CD4-positive, alpha-beta T cell (primary cell): ENCODE measurements around the gene TCIRG1. TPM values are rescaled to one million over a fixed set of nuclear protein-coding genes. Genes with fewer than 3 reads are reported as not detected.
A peak's percentile ranks its signal among the peaks of the same experiment; 100 is the strongest.

ENCODE experiments used
- ATAC-seq: fragments of 200-7000 bp; cut with Tn5 transposase; one replicate; pipeline ENCODE4 v1.10.0; 2022; ENCODE audit warnings: mild to moderate bottlenecking; ENCODE audit not compliant: poor library complexity
- CTCF ChIA-PET: fragments of 350-600 bp; sonication (Branson Sonifier 250); formaldehyde crosslinking; loops from one replicate; lab custom pipeline; 2021; ENCODE audit warnings: antibody characterized with exemption, inconsistent platforms; lab: Charles Lee
- POLR2A ChIA-PET: fragments of 350-600 bp; sonication (Branson Sonifier 250); formaldehyde crosslinking; loops from one replicate; lab custom pipeline; 2021; ENCODE audit warnings: antibody characterized with exemption, inconsistent platforms; lab: Charles Lee
- DNase-seq, 14 experiments: peaks; one replicate each; pipeline ENCODE4 v3.0.0-alpha.2; 2013 to 2020; ENCODE audit warnings: mixed read lengths in 2 of 14
- H3K27ac ChIP-seq, 2 donors: one replicate each; pipeline versions ENCODE4 v1.5.1 to v1.7.0; 2013; ENCODE audit warnings: low read length in 2 of 2, low read depth in 1 of 2, mild to moderate bottlenecking in 1 of 2
- H3K27me3 ChIP-seq, 2 experiments: 1 replicate in 1 of 2; 2 replicates in 1 of 2; pipeline versions ENCODE4 v1.6.1 to v1.7.0; 2013; ENCODE audit warnings: low read length in 2 of 2, control low read depth in 1 of 2, mild to moderate bottlenecking in 1 of 2, moderate library complexity in 1 of 2; ENCODE audit not compliant: insufficient read depth in 2 of 2, control insufficient read depth in 1 of 2
- H3K36me3 ChIP-seq: one replicate; pipeline ENCODE4 v1.6.1; 2013; ENCODE audit warnings: low read length, control low read depth; ENCODE audit not compliant: insufficient read depth
- H3K4me1 ChIP-seq: one replicate; pipeline ENCODE4 v1.6.1; 2013; ENCODE audit warnings: low read length, control low read depth; ENCODE audit not compliant: insufficient read depth
- H3K4me3 ChIP-seq: one replicate; pipeline ENCODE4 v1.5.1; 2013; ENCODE audit warnings: mild to moderate bottlenecking, low read length, moderate library complexity
- H3K9me3 ChIP-seq, 2 experiments: 1 replicate in 1 of 2; 2 replicates in 1 of 2; pipeline versions ENCODE4 v1.6.1 to v1.7.0; 2013; ENCODE audit warnings: low read length in 2 of 2, mild to moderate bottlenecking in 2 of 2, control low read depth in 1 of 2, moderate library complexity in 1 of 2; ENCODE audit not compliant: control insufficient read depth in 1 of 2, insufficient read depth in 1 of 2
- H3K27ac Mint-ChIP-seq: one replicate; pipeline ENCODE4 v1.8.0; 2020; ENCODE audit warnings: mixed read lengths
- H3K27me3 Mint-ChIP-seq: one replicate; pipeline ENCODE4 v1.8.0; 2021; ENCODE audit warnings: mixed read lengths
- H3K36me3 Mint-ChIP-seq: one replicate; pipeline ENCODE4 v1.8.0; 2021; ENCODE audit warnings: low read depth, mixed read lengths
- H3K4me1 Mint-ChIP-seq: one replicate; pipeline ENCODE4 v1.8.0; 2021; ENCODE audit warnings: low read depth, mixed read lengths
- H3K4me3 Mint-ChIP-seq: one replicate; pipeline ENCODE4 v1.8.0; 2020; ENCODE audit warnings: mild to moderate bottlenecking, mixed read lengths
- H3K9me3 Mint-ChIP-seq: one replicate; pipeline ENCODE4 v1.8.0; 2020; ENCODE audit warnings: mixed read lengths
- CTCF ChIP-seq: fragments of 200-600 bp; IDR thresholded peaks from one replicate; pipeline ENCODE4 v1.8.0; 2022; ENCODE audit warnings: antibody characterized with exemption, mild to moderate bottlenecking
- intact Hi-C, 2 experiments: fragments of 100-400 bp; cut with DNase I in 1 of 2; cut with micrococcal nuclease in 1 of 2; formaldehyde crosslinking; loops; one replicate each; pipeline versions ENCODE4 v1.15.1 to v1.9.0; 2023 to 2025; cut with DNase I, micrococcal nuclease
- total RNA-seq, 174 experiments: library from RNA in 2 of 174; stranded (reverse) in 2 of 174; gene quantifications; one replicate each; pipeline ENCODE4 v1.2.3 and lab custom pipeline; 2021 to 2026

The TCIRG1 gene
- total RNA-seq, 2 experiments from 2014 or later: 202 to 207 TPM

GRCh38 chr11:68032003-68032402 is 6.8 kb upstream of the TCIRG1 start:
- intact Hi-C loops: loop anchor here in 1 of 2 experiments (5.0 kb wide), 1 partner anchor 225 kb away; no protein-coding TSS in a partner anchor
- H3K4me3 ChIP-seq: no peak overlapping the region
- ATAC-seq (no peak), DNase-seq (no peak)
- CTCF ChIA-PET: no interaction called here
- Mint-ChIP-seq H3K4me1 (peaks cover 29% of the 10 kb centered on the region), H3K36me3 (peaks cover 15% of the 10 kb centered on the region), H3K27ac (peak overlapping the region; percentile 87), H3K9me3 (no peaks in the 10 kb centered on the region), H3K27me3 (no peaks in the 10 kb centered on the region), H3K4me3 (peak overlapping the region; percentile 94)
- H3K9me3 ChIP-seq: no peaks in the 10 kb centered on the region
- POLR2A ChIA-PET: interaction anchor here (0.8 kb wide), 1 partner anchor 126 kb away, joined by 3 read pairs; no protein-coding TSS in a partner anchor
- no peak for TF ChIP-seq CTCF
- no peaks in the 10 kb centered on the region for H3K27me3 ChIP-seq
- H3K36me3 ChIP-seq: peaks cover 25% of the 10 kb centered on the region
- peaks cover 55% of the 10 kb centered on the region for H3K4me1 ChIP-seq
- no peak overlapping the region for H3K27ac ChIP-seq

GRCh38 chr11:68032997-68033707 is 5.7 kb upstream of the TCIRG1 start:
- Histone ChIP-seq H3K4me1 (peaks cover 66% of the 10 kb centered on the region), H3K27me3 (no peaks in the 10 kb centered on the region), H3K9me3 (no peaks in the 10 kb centered on the region), H3K36me3 (peaks cover 25% of the 10 kb centered on the region), H3K4me3 (no peak overlapping the region), H3K27ac (no peak overlapping the region)
- H3K4me1 Mint-ChIP-seq: peaks cover 37% of the 10 kb centered on the region
- H3K27me3 Mint-ChIP-seq: no peaks in the 10 kb centered on the region
- H3K36me3 Mint-ChIP-seq: peaks cover 16% of the 10 kb centered on the region
- H3K9me3 Mint-ChIP-seq: no peaks in the 10 kb centered on the region
- POLR2A ChIA-PET: interaction anchor here (1.6 kb wide), 1 partner anchor 9 kb away, joined by 5 read pairs; no protein-coding TSS in a partner anchor
- DNase-seq (no peak), ATAC-seq (no peak)
- no peak for TF ChIP-seq CTCF
- no peak overlapping the region for H3K27ac Mint-ChIP-seq
- CTCF ChIA-PET: no interaction called here
- peak overlapping the region; percentile 34 for H3K4me3 Mint-ChIP-seq
- intact Hi-C loops: loop anchor here in 1 of 2 experiments (5.0 kb wide), 1 partner anchor 226 kb away; no protein-coding TSS in a partner anchor

GRCh38 chr11:68033708-68034045 is 5.1 kb upstream of the TCIRG1 start:
- DNase-seq (no peak), ATAC-seq (no peak)
- Mint-ChIP-seq H3K9me3 (no peaks in the 10 kb centered on the region), H3K36me3 (peaks cover 16% of the 10 kb centered on the region), H3K4me3 (peak overlapping the region; percentile 34), H3K4me1 (peaks cover 37% of the 10 kb centered on the region), H3K27me3 (no peaks in the 10 kb centered on the region), H3K27ac (no peak overlapping the region)
- intact Hi-C loops: loop anchor here in 1 of 2 experiments (5.0 kb wide), 1 partner anchor 226 kb away; no protein-coding TSS in a partner anchor
- Histone ChIP-seq H3K27me3 (no peaks in the 10 kb centered on the region), H3K4me3 (no peak overlapping the region), H3K9me3 (no peaks in the 10 kb centered on the region), H3K36me3 (peaks cover 25% of the 10 kb centered on the region), H3K27ac (no peak overlapping the region), H3K4me1 (peaks cover 71% of the 10 kb centered on the region)
- ChIA-PET POLR2A (interaction anchor here (1.6 kb wide), 1 partner anchor 9 kb away, joined by 5 read pairs; no protein-coding TSS in a partner anchor), CTCF (no interaction called here)
- TF ChIP-seq CTCF: no peak
